ENCODE data around the gene FPGT.

- TF ChIP-seq HBP1 (CRISPR knock-in tag; IDR thresholded peaks at IDR 0.05) (no peak), MXI1 (IDR thresholded peaks at IDR 0.05; ENCODE audit: low read depth, low read length) (no peak)
These were observed 50.0 kb downstream of the FPGT start for GRCh38 chr1:74247881-74248528.

All from K562 (cell line).